ENCODE results near the gene MS4A1. TPM values are rescaled to one million over a fixed set of nuclear protein-coding genes. Genes with fewer than 3 reads are reported as not detected.
"Not testable (repeated sequence)": the region's sequence is repeated elsewhere in the genome, so short reads cannot be mapped to it uniquely, and the experiment has no call there.

The MS4A1 gene
- total RNA-seq, 1 experiment from 2014 or later = not detected

DNA sequence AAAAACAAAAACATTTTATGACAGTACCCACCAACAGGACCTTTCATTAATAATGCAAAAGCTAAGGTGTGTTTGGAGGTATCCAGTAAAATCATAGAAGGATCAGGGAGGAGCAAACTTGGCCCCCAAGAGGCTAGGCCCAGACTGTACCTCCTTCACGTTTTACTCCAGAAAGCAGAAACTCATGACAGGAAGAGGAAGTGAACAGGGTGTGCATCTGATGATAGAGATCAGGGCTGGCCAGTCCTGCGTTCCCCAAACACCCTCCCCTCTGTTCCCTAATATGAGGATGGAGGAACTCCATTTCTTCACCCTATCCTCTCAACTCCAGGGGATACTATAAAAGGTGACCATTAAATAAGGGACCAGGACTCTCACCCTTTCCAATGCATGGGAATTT is 26.7 kb downstream of the MS4A1 start:
- no peak for DNase-seq
- Histone ChIP-seq H3K36me3 (no peaks in the 10 kb centered on the region), H3K4me3 (no peak overlapping the region), H3K27me3 (no peaks in the 10 kb centered on the region), H3K4me1 (no peaks in the 10 kb centered on the region), H3K27ac (no peak overlapping the region), H3K9me3 (replicated peaks) (no peaks in the 10 kb centered on the region)

DNA sequence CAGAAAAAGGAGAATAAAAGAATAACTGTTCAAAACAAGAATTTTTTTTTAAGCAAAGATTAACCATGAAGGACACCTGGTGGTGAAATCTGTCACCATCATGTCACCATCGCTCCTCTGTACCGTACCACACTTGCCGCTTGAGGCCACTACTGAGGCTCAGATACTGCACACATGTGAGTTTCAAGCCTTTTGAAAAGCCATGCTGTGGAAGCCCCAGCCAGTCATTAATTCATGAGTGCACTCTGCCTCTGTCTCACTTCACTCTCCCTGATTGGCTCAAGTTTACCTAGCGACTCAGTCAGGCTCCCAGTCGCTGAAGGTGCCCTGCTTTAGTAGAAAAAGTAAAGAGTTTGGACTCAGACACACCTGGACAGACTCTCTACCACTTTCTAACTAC is 30.3 kb downstream of the MS4A1 start:
- DNase-seq = peak in 1 of 2 experiments; percentile 3
- Histone ChIP-seq H3K4me1 (no peaks in the 10 kb centered on the region), H3K27me3 (no peaks in the 10 kb centered on the region), H3K9me3 (replicated peaks) (no peaks in the 10 kb centered on the region), H3K36me3 (no peaks in the 10 kb centered on the region), H3K27ac (no peak overlapping the region), H3K4me3 (no peak overlapping the region)

- Histone ChIP-seq H3K27me3 (no peaks in the 10 kb centered on the region), H3K4me1 (no peaks in the 10 kb centered on the region), H3K9me3 (replicated peaks) (no peaks in the 10 kb centered on the region), H3K4me3 (no peak within 1 kb of the TSS), H3K27ac (no peak within 1 kb of the TSS), H3K36me3 (no peaks in the 10 kb centered on the region)
- no peak for DNase-seq
These were observed 36.9 kb downstream of the MS4A1 start, which contains the start of gene MS4A12 for GRCh38 chr11:60492488-60493009. Gene MS4A12, plus strand, starts transcription at chr11:60492778. Its CDS starts 4,541 bp downstream, at chr11:60497319.

DNA sequence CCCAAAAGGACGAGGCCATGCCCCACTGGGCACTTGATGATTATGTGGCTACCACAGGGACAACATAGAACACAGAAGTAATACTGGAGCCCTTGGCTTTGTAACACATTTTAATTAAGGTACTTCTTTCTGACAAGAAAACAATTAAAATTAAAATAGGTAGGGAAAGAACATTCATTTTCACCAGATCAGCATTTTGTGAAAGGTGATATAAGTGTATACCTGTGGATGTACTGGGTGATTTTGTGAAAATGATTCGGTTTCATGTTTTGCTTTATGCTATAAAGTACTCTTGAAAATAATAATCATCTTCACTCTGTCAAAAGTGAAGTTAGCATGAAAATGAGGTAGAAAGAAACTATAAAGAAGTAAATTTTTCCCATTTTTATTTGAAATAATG is 37.8 kb downstream of the MS4A1 start:
- Histone ChIP-seq H3K4me1 (no peaks in the 10 kb centered on the region), H3K27ac (no peak overlapping the region), H3K36me3 (no peaks in the 10 kb centered on the region), H3K4me3 (no peak overlapping the region), H3K27me3 (no peaks in the 10 kb centered on the region), H3K9me3 (replicated peaks) (no peaks in the 10 kb centered on the region)
- DNase-seq = no peak

- Histone ChIP-seq H3K36me3 (no peaks in the 10 kb centered on the region), H3K9me3 (replicated peaks) (no peaks in the 10 kb centered on the region), H3K4me3 (no peak overlapping the region), H3K27me3 (0 out of 2 replicates have a peak, but pooled peaks cover 4% of the 10 kb centered on the region), H3K27ac (no peak overlapping the region), H3K4me1 (peaks cover 8% of the 10 kb centered on the region; the same call in 1 of the 2 replicates)
- no peak for DNase-seq
These were observed 42.8 kb downstream of the MS4A1 start for GRCh38 chr11:60498399-60498798.

GRCh38 chr11:60498853-60499252 is 43.2 kb downstream of the MS4A1 start:
- Histone ChIP-seq H3K36me3 (no peaks in the 10 kb centered on the region), H3K27ac (no peak overlapping the region), H3K9me3 (replicated peaks) (no peaks in the 10 kb centered on the region), H3K4me3 (no peak overlapping the region), H3K27me3 (0 out of 2 replicates have a peak, but pooled peaks cover 4% of the 10 kb centered on the region), H3K4me1 (peaks cover 8% of the 10 kb centered on the region; the same call in 1 of the 2 replicates)
- peak; percentile 19 to 21 for DNase-seq

DNA sequence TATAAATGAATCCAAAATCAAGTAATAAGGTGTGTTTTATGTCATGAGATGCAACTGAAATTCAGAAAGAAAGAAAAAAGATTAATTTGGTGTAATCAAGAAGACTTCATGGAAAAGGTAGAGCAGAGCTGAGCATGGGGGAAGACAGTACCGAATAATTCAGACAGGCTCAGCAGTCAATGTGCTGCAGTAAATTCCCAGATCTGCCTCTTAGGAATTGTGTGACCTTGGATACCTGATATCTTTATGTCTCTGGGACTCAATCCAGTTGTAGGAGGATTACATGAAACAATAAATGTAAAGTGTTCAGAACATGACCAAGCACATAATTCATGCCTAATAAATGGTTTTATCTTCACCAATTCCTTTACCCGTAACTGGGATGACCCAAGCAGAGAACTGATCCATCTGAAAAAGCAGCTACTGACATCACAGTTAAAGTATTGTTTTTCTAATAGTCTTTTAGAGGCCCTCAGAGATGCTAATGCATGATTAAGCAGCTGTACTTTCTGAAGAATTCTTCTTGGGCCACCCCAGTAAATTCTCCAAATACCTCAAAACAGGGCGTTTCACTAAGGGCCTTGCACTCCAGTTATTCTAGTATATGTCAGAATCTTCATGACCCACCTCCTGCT is 44.7 kb downstream of the MS4A1 start:
- DNase-seq = peak in 1 of 2 experiments; percentile 14
- Histone ChIP-seq H3K27ac (no peak overlapping the region), H3K9me3 (replicated peaks) (no peaks in the 10 kb centered on the region), H3K4me3 (no peak overlapping the region), H3K27me3 (0 out of 2 replicates have a peak, but pooled peaks cover 4% of the 10 kb centered on the region), H3K36me3 (no peaks in the 10 kb centered on the region), H3K4me1 (peaks cover 8% of the 10 kb centered on the region; the same call in 1 of the 2 replicates)

DNA sequence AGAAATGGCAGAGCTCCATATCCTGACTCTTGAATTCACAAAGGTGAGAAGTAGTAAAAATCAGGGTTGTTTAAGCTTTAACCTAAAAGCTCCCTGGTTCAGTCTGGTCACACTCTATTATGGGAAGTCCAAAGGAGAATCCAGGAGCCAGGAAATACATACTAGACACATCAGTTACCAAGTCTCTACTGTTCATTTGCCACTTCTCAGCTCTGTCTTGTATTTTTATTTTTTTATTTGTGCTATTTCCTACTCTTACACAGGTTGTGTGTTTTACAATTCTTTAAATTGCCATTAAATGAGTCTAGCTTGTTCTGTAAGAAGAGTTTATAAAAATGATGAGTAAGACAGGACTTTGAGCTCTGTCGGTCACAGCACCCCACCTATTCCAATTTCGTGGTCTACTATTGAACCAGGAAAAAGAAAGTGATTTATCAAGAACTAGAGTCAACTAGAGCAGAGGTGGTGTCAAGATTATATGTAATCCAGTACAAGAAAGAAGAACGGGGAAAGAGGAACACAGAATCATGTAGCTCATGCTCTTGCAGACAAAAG is 46.7 kb downstream of the MS4A1 start:
- H3K9me3 ChIP-seq (replicated peaks) = no peaks in the 10 kb centered on the region
- H3K36me3 ChIP-seq = no peaks in the 10 kb centered on the region
- DNase-seq = no peak
- H3K27me3 ChIP-seq = 0 out of 2 replicates have a peak, but pooled peaks cover 4% of the 10 kb centered on the region
- H3K4me1 ChIP-seq = peaks cover 8% of the 10 kb centered on the region; the same call in 1 of the 2 replicates
- no peak overlapping the region for H3K27ac ChIP-seq
- H3K4me3 ChIP-seq = no peak overlapping the region

DNA sequence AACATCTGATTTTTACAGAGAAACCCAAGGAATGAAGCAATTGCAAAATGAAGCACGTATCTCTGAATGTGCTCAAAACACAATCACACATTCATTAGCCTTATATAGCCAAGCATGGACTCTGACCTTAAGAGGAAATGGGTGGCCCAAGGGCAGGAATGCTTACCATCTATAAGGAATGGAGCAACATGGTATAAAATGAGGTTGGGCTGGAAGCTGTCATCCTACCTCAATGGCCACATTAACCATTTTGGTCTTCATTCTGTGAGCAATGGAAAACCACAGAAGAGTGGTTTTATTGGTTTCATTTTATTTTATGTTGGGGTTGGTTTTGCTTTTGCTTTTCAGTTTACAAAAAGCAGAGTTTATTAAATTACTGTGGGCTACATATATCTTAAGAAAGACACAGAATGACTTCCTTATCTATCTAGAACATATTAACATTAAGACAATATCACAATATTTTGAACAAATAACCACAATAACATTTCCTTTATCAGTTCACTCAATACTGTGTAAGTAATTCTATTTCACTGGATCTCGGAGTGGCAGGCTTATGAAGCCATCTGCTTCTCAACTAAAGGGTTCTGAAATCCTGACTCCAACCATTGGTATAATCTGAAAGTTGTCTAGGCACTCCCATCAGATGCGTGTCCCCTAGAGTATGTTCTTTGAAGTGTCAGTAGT is 48.7 kb downstream of the MS4A1 start:
- H3K4me1 ChIP-seq = peaks cover 8% of the 10 kb centered on the region; the same call in 1 of the 2 replicates
- H3K27me3 ChIP-seq = 0 out of 2 replicates have a peak, but pooled peaks cover 4% of the 10 kb centered on the region
- no peaks in the 10 kb centered on the region for H3K9me3 ChIP-seq (replicated peaks)
- H3K4me3 ChIP-seq = no peak overlapping the region
- no peak overlapping the region for H3K27ac ChIP-seq
- DNase-seq = no peak
- no peaks in the 10 kb centered on the region for H3K36me3 ChIP-seq

- not testable (repeated sequence) for H3K36me3 ChIP-seq
These were observed 54.0 kb downstream of the MS4A1 start for GRCh38 chr11:60509609-60510008.

GRCh38 chr11:60510209-60510608 is 54.6 kb downstream of the MS4A1 start:
- not testable (repeated sequence) for DNase-seq

More at GRCh38 chr11:60509609-60510008, 54.0 kb downstream of the MS4A1 start:
- H3K27ac ChIP-seq; H3K4me3 ChIP-seq; H3K27me3 ChIP-seq; H3K4me1 ChIP-seq; H3K9me3 ChIP-seq (replicated peaks); DNase-seq: not testable (repeated sequence)

GRCh38 chr11:60511393-60511792 is 55.7 kb downstream of the MS4A1 start:
- no peak for DNase-seq
- Histone ChIP-seq H3K36me3 (no peaks in the 10 kb centered on the region), H3K4me1 (no peaks in the 10 kb centered on the region), H3K4me3 (no peak overlapping the region), H3K27me3 (peaks cover 4% of the 10 kb centered on the region; the same call in 1 of the 2 replicates), H3K9me3 (replicated peaks) (no peaks in the 10 kb centered on the region), H3K27ac (no peak overlapping the region)

More at GRCh38 chr11:60510209-60510608, 54.6 kb downstream of the MS4A1 start:
- not testable (repeated sequence) for H3K27me3 ChIP-seq; H3K4me3 ChIP-seq; H3K36me3 ChIP-seq; H3K27ac ChIP-seq; H3K9me3 ChIP-seq (replicated peaks); H3K4me1 ChIP-seq

DNA sequence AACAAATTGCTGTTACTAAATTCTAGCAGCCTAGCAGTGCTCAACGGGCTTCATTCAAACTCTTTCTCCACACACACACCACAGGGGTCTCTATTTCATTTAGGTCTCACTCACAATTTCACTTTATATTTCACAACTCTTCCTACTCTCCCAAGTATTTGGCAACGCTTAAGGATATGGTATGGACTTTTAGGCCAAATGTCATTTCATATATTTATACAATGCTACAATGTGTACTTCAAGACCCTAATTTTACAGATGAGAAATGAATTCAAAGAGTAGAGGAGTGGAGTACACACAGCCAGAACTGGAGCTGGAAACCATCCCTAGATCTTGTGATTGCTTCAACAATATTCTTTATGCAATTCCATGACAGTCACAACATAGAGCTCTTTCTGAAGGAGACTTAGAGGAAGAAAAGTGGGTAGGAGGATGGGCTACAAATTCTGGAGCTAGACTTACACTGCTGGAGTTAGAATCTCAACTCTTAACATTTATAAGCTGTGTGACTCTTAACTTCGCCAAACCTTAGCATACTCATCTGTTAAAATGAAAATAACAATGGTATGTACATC is 57.1 kb downstream of the MS4A1 start:
- Histone ChIP-seq H3K4me3 (no peak overlapping the region), H3K9me3 (replicated peaks) (no peaks in the 10 kb centered on the region), H3K4me1 (no peaks in the 10 kb centered on the region)

DNA sequence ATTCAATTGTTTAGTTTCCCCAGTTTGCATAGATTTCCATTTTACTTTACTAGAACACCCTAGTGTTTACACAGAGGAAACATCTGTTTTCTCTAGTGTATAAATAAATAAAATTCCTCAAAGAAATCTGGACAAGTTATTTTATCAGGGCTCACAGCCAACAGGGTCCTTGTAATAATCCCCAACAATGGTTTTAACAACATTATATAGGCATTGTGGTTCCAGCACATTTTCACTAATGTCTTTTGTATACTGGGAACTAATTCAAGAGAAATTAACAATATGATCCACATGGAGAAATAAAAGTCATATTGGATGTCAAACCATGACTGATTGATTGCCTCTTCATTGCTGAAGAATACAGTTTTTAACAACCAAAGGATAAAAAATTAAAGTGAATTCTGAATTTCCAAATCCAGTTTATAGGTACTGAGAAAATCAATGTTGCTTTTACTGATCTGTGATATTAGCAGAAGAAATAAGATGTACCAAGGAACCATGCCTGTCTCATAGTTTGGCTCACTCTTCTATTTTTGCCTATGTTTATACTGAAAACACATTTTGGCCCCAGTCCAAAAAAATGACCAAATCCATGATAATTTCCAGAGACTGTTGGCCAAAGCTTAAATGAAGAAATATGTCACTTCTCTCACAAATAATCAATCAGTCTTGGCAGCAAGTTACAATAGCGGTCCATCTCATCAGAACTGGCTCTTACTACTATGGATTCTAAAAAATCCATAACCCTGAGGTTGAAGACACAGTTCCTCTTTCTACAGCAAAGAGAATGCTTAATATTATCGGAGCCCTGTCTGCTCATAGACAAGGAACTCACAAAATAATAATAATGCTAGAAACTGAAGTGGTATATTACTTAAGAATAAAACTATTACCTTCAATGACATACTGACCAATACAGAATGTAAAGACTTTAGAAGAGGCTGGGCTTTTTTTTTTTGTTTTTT is 58.1 kb downstream of the MS4A1 start:
- no peaks in the 10 kb centered on the region for H3K36me3 ChIP-seq
- H3K27me3 ChIP-seq = peaks cover 4% of the 10 kb centered on the region; the same call in 1 of the 2 replicates
- no peak overlapping the region for H3K4me3 ChIP-seq
- no peaks in the 10 kb centered on the region for H3K4me1 ChIP-seq
- H3K9me3 ChIP-seq (replicated peaks) = no peaks in the 10 kb centered on the region
- no peak overlapping the region for H3K27ac ChIP-seq
- DNase-seq = no peak

More for the DNA sequence above, 57.1 kb downstream of the MS4A1 start:
- H3K27ac ChIP-seq = no peak overlapping the region
- DNase-seq = no peak
- H3K36me3 ChIP-seq = no peaks in the 10 kb centered on the region
- peaks cover 4% of the 10 kb centered on the region; the same call in 1 of the 2 replicates for H3K27me3 ChIP-seq
